Lung (tissue), 13 donors: Measurements from ENCODE around the gene BTG2. TPM values are rescaled to one million over a fixed set of nuclear protein-coding genes. Genes with fewer than 3 reads are reported as not detected.

Source experiments
- ATAC-seq: fragments of 200-7000 bp; cut with Tn5 transposase; one replicate; pipeline ENCODE4 v1.9.1; 2020; ENCODE audit warnings: moderate number of reproducible peaks; ENCODE audit not compliant: insufficient read depth, low FRiP score
- DNase-seq, 3 donors: peaks; one replicate each; pipeline ENCODE4 v3.0.0-alpha.2; 2013 to 2017
- H3K27ac ChIP-seq, 2 donors: one replicate each; pipeline ENCODE4 v1.5.1; 2013; ENCODE audit warnings: mild to moderate bottlenecking in 2 of 2, moderate library complexity in 2 of 2, control low read depth in 1 of 2, inconsistent platforms in 1 of 2, low read depth in 1 of 2, low read length in 1 of 2
- H3K27me3 ChIP-seq, 3 donors: one replicate each; pipeline ENCODE4 v1.5.1; 2013; ENCODE audit warnings: low read length in 2 of 3; ENCODE audit not compliant: control insufficient read depth in 3 of 3, insufficient read depth in 3 of 3
- H3K36me3 ChIP-seq, 4 donors: one replicate each; pipeline ENCODE4 v1.5.1; 2013; ENCODE audit warnings: low read length in 4 of 4, mild to moderate bottlenecking in 1 of 4, moderate library complexity in 1 of 4; ENCODE audit not compliant: control insufficient read depth in 4 of 4, insufficient read depth in 4 of 4
- H3K4me1 ChIP-seq, 5 donors: one replicate each; pipeline ENCODE4 v1.5.1; 2013; ENCODE audit warnings: low read length in 5 of 5, mild to moderate bottlenecking in 2 of 5, moderate library complexity in 1 of 5; ENCODE audit not compliant: control insufficient read depth in 5 of 5, insufficient read depth in 5 of 5
- H3K4me3 ChIP-seq: one replicate; pipeline ENCODE4 v1.5.1; 2013; ENCODE audit warnings: mild to moderate bottlenecking, control low read depth, moderate library complexity
- H3K9ac ChIP-seq, 2 donors: one replicate each; pipeline ENCODE4 v1.5.1; 2013; ENCODE audit warnings: low read length in 2 of 2, control low read depth in 1 of 2; ENCODE audit not compliant: insufficient read depth in 1 of 2
- H3K9me3 ChIP-seq, 4 donors: one replicate each; pipeline ENCODE4 v1.5.1; 2013; ENCODE audit warnings: low read length in 3 of 4, mild to moderate bottlenecking in 1 of 4, moderate library complexity in 1 of 4; ENCODE audit not compliant: control insufficient read depth in 4 of 4, insufficient read depth in 3 of 4
- CTCF ChIP-seq: IDR thresholded peaks from 2 replicates; pipeline ENCODE4 v1.5.1; 2012; ENCODE audit warnings: mild to moderate bottlenecking; ENCODE audit errors: control extremely low read depth, extremely low read depth
- WGBS, 2 donors: extraction: QIAGEN DNeasy Blood & Tissue Kit; methylation state at CpG; one replicate each; pipeline ENCODE4 v1.1.7; 2013; 5-methylcytosine and 5-hydroxymethylcytosine counted together
- polyA plus RNA-seq, 2 donors: library from polyadenylated mRNA; stranded (reverse); fragments of 200-250 nt; gene quantifications; one replicate each; pipeline ENCODE4 v1.2.1, GENCODE V29; 2013
- small RNA-seq: library from RNA; depleted of rRNA; stranded (forward); fragments of <200 nt; gene quantifications from one replicate; pipeline ENCODE3, GENCODE V24; 2014; ENCODE audit warnings: low replicate concordance
- total RNA-seq, 2 donors: library from RNA; depleted of rRNA in 1 of 2; stranded (reverse); fragments of >200 nt in 1 of 2; gene quantifications; one replicate each; pipeline ENCODE4 v1.2.1, GENCODE V29; 2014 to 2021
- donor health status: control.
- donor health status: control.
- donor health status: Bipolar disorder and iron deficiency.
- donor health status: healthy.
- donor health status: DM: yes; HTN: yes; CAD: no.

The BTG2 gene
- total and polyA plus RNA-seq, 4 donors, result 29.1 to 118 (median 73.5) TPM

- H3K36me3 ChIP-seq, result no peaks in the 10 kb centered on the region
Measured at GRCh38 chr1:203353486-203353885, 48.2 kb downstream of the BTG2 start.

DNA sequence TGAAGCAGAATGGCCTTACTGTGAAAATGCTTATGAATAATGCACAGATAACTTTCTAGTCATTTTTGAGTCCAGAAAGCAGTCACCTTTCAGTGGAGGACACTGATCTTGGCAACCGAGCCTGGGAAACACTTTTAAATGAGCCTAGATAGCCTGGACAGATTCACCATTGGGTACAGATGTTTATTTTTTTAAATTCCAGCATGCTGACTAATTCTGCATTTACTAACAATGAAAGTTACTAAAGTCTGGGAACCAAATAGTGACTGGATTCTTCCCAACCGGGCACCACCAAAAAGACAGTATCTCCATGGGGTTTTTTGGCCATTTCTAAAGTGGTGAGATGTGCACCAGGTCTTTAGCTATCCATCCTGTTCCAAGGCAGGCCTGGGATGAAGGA, 48.9 kb downstream of the BTG2 start:
- Histone ChIP-seq H3K9ac (no peak overlapping the region), H3K27me3 (no peaks in the 10 kb centered on the region), H3K27ac (no peak overlapping the region), H3K36me3 (no peaks in the 10 kb centered on the region), H3K9me3 (no peaks in the 10 kb centered on the region), H3K4me1 (peaks cover 0 to 46% (median 11%) of the 10 kb centered on the region in 5 donors), H3K4me3 (no peak overlapping the region)
- peak; percentile 35 to 68 (median 59) for DNase-seq
- ATAC-seq, result no peak
- TF ChIP-seq CTCF, result no peak
- WGBS, 2 donors, result 61 to 65% methylated on average over 2 of the region's 2 CpGs

More at GRCh38 chr1:203353486-203353885, 48.2 kb downstream of the BTG2 start:
- DNase-seq, result no peak
- no peak for ATAC-seq
- H3K4me1 ChIP-seq, result peaks cover 0 to 41% (median 9%) of the 10 kb centered on the region in 5 donors
- 73 to 74% methylated on average over 7 to 8 of the region's 8 CpGs for WGBS, 2 donors
- H3K27ac ChIP-seq, result no peak overlapping the region
- no peak overlapping the region for H3K9ac ChIP-seq
- no peak overlapping the region for H3K4me3 ChIP-seq
- H3K9me3 ChIP-seq, result no peaks in the 10 kb centered on the region
- no peaks in the 10 kb centered on the region for H3K27me3 ChIP-seq
- no peak for TF ChIP-seq CTCF

- ATAC-seq (no peak), DNase-seq (peak; percentile 87 to 95 (median 93))
- Histone ChIP-seq H3K9ac (no peak overlapping the region), H3K4me3 (no peak overlapping the region), H3K27me3 (no peaks in the 10 kb centered on the region), H3K4me1 (peaks cover 0 to 28% (median 7%) of the 10 kb centered on the region in 5 donors), H3K27ac (no peak overlapping the region), H3K36me3 (no peaks in the 10 kb centered on the region), H3K9me3 (no peaks in the 10 kb centered on the region)
- TF ChIP-seq CTCF, result no peak
Measured at GRCh38 chr1:203359010-203359571, 53.8 kb downstream of the BTG2 start.

Small RNA genes within 50 kb of the gene (small RNA-seq; reads per million reads assigned to genes)
- gene AL359837.1 (not detected), gene RNU6-487P (not detected)

Other genes with a start within 250 kb of the BTG2 start
- not detected for gene MYOG, start 219.5 kb upstream of the BTG2 start, total RNA-seq
- not detected for gene MYOG, start 219.5 kb upstream of the BTG2 start, polyA plus RNA-seq
- 1 to 10 TPM in 1 of 2 donors, under 1 TPM in 1; 0.57 to 2.3 TPM for gene ADORA1, start 177.8 kb upstream of the BTG2 start, total RNA-seq
- under 1 TPM; 0.77 to 0.81 TPM for gene ADORA1, start 177.8 kb upstream of the BTG2 start, polyA plus RNA-seq
- gene MYBPH, start 129.7 kb upstream of the BTG2 start, total RNA-seq, result not detected
- under 1 TPM; 0.16 to 0.41 TPM for gene MYBPH, start 129.7 kb upstream of the BTG2 start, polyA plus RNA-seq
- gene CHI3L1, start 118.8 kb upstream of the BTG2 start, total RNA-seq, result 10 to 100 TPM; 46.4 to 98.6 TPM
- gene CHI3L1, start 118.8 kb upstream of the BTG2 start, polyA plus RNA-seq, result 100 to 1,000 TPM; 122 to 169 TPM
- gene CHIT1, start 75.8 kb upstream of the BTG2 start, total RNA-seq, result 1 to 10 TPM in 1 of 2 donors, under 1 TPM in 1; 0.89 to 1.6 TPM
- 1 to 10 TPM; 2.3 to 4.9 TPM for gene CHIT1, start 75.8 kb upstream of the BTG2 start, polyA plus RNA-seq
- gene FMOD, start 45.6 kb downstream of the BTG2 start, total RNA-seq, result 10 to 100 TPM; 46.3 to 93.4 TPM
- 10 to 100 TPM; 16.5 to 19.4 TPM for gene FMOD, start 45.6 kb downstream of the BTG2 start, polyA plus RNA-seq
- 10 to 100 TPM in 1 of 2 donors, 1 to 10 TPM in 1; 2.0 to 18.9 TPM for gene PRELP, start 170.3 kb downstream of the BTG2 start, total RNA-seq
- gene PRELP, start 170.3 kb downstream of the BTG2 start, polyA plus RNA-seq, result 10 to 100 TPM in 1 of 2 donors, 1 to 10 TPM in 1; 8.3 to 26.0 TPM
- not detected for gene OPTC, start 188.6 kb downstream of the BTG2 start, total RNA-seq
- not detected for gene OPTC, start 188.6 kb downstream of the BTG2 start, polyA plus RNA-seq